BE2C (cell line): ENCODE data around the gene KSR2.

Experiments used
- DNase-seq: peaks from one replicate; pipeline ENCODE4 v3.0.0-alpha.2; 2020
- H3K27me3 ChIP-seq: fragments of 250-450 bp; sonication (Bioruptor Pico); 2 replicates; pipeline ENCODE4 v1.5.1; 2020; ENCODE audit warnings: mild to moderate bottlenecking
- H3K36me3 ChIP-seq: fragments of 250-450 bp; sonication (Bioruptor Pico); 2 replicates; pipeline ENCODE4 v1.5.1; 2020; ENCODE audit warnings: mild to moderate bottlenecking
- H3K4me1 ChIP-seq: fragments of 250-450 bp; sonication (Bioruptor Pico); 2 replicates; pipeline ENCODE4 v1.5.1; 2020
- H3K4me3 ChIP-seq: 2 replicates; pipeline ENCODE4 v1.5.1; 2011; ENCODE audit warnings: low read depth, low read length
- H3K9me3 ChIP-seq: fragments of 250-450 bp; sonication (Bioruptor Pico); 2 replicates; pipeline ENCODE4 v1.5.1; 2020
- CTCF ChIP-seq: IDR thresholded peaks from 2 replicates; pipeline ENCODE4 v1.5.1; 2012; ENCODE audit warnings: mild to moderate bottlenecking, low read depth, low read length

The KSR2 gene

GRCh38 chr12:117661471-117661870 lies 307.3 kb downstream of the KSR2 start:
- H3K9me3 ChIP-seq = no peaks in the 10 kb centered on the region
- H3K4me1 ChIP-seq = no peaks in the 10 kb centered on the region
- no peaks in the 10 kb centered on the region for H3K36me3 ChIP-seq
- no peak for DNase-seq
- TF ChIP-seq CTCF = no peak
- no peak overlapping the region for H3K4me3 ChIP-seq
- no peaks in the 10 kb centered on the region for H3K27me3 ChIP-seq

GRCh38 chr12:117660896-117661295 lies 307.9 kb downstream of the KSR2 start:
- no peaks in the 10 kb centered on the region for H3K4me1 ChIP-seq
- no peaks in the 10 kb centered on the region for H3K27me3 ChIP-seq
- no peaks in the 10 kb centered on the region for H3K36me3 ChIP-seq
- no peaks in the 10 kb centered on the region for H3K9me3 ChIP-seq
- no peak overlapping the region for H3K4me3 ChIP-seq
- DNase-seq = no peak
- TF ChIP-seq CTCF = no peak

- H3K4me3 ChIP-seq = no peak overlapping the region
- no peak for TF ChIP-seq CTCF
- H3K4me1 ChIP-seq = no peaks in the 10 kb centered on the region
- H3K27me3 ChIP-seq = no peaks in the 10 kb centered on the region
- H3K36me3 ChIP-seq = no peaks in the 10 kb centered on the region
- DNase-seq = no peak
- no peaks in the 10 kb centered on the region for H3K9me3 ChIP-seq
Measured at GRCh38 chr12:117658226-117658625, 310.6 kb downstream of the KSR2 start.

- DNase-seq = no peak
- H3K9me3 ChIP-seq = no peaks in the 10 kb centered on the region
- H3K4me3 ChIP-seq = no peak overlapping the region
- no peaks in the 10 kb centered on the region for H3K4me1 ChIP-seq
- H3K27me3 ChIP-seq = no peaks in the 10 kb centered on the region
- no peak for TF ChIP-seq CTCF
- H3K36me3 ChIP-seq = no peaks in the 10 kb centered on the region
Measured at GRCh38 chr12:117649796-117650195, 319.0 kb downstream of the KSR2 start.

GRCh38 chr12:117646520-117646919 lies 322.3 kb downstream of the KSR2 start:
- TF ChIP-seq CTCF = no peak

GRCh38 chr12:117645473-117645872 lies 323.3 kb downstream of the KSR2 start:
- DNase-seq = no peak
- Histone ChIP-seq H3K9me3 (no peaks in the 10 kb centered on the region), H3K4me1 (no peaks in the 10 kb centered on the region), H3K36me3 (no peaks in the 10 kb centered on the region), H3K4me3 (no peak overlapping the region), H3K27me3 (no peaks in the 10 kb centered on the region)
- TF ChIP-seq CTCF = no peak

More at GRCh38 chr12:117646520-117646919, 322.3 kb downstream of the KSR2 start:
- H3K4me1 ChIP-seq = no peaks in the 10 kb centered on the region
- no peak overlapping the region for H3K4me3 ChIP-seq
- no peak for DNase-seq
- H3K9me3 ChIP-seq = no peaks in the 10 kb centered on the region
- no peaks in the 10 kb centered on the region for H3K27me3 ChIP-seq
- no peaks in the 10 kb centered on the region for H3K36me3 ChIP-seq
